Iris pigment epithelial cell (primary cell): ENCODE data around the gene GPR146.

Experiments
- DNase-seq: peaks from one replicate; pipeline ENCODE4 v3.0.0-alpha.2; 2011; ENCODE audit warnings: low read depth

Gene GPR146

GRCh38 chr7:1108264-1108920 is 64.0 kb downstream of the GPR146 start:
- DNase-seq: no peak
